Neutrophil (primary cell): Measurements from ENCODE around the gene MLLT10.

ENCODE experiments used
- H3K27ac ChIP-seq: fragments of 200-600 bp; sonication (generic); 2 replicates; pipeline ENCODE4 v1.5.1; 2016; ENCODE audit warnings: mild to moderate bottlenecking, moderate library complexity
- H3K27me3 ChIP-seq: fragments of 200-600 bp; sonication (generic); 2 replicates; pipeline ENCODE4 v1.6.0; 2016; ENCODE audit warnings: mild to moderate bottlenecking
- H3K36me3 ChIP-seq: fragments of 200-600 bp; sonication (generic); 2 replicates; pipeline ENCODE4 v1.5.1; 2017
- H3K4me1 ChIP-seq, 2 experiments: fragments of 200-600 bp in 1 of 2; sonication (generic) in 1 of 2; 1 replicate in 1 of 2; 2 replicates in 1 of 2; pipeline versions ENCODE4 v1.5.1 to v1.6.1; 2013 to 2016; ENCODE audit warnings: low read depth in 1 of 2, low read length in 1 of 2, mild to moderate bottlenecking in 1 of 2, moderate library complexity in 1 of 2; ENCODE audit not compliant: control insufficient read depth in 1 of 2, insufficient read depth in 1 of 2
- H3K4me3 ChIP-seq, 2 experiments: fragments of 200-600 bp in 1 of 2; sonication (generic) in 1 of 2; 1 replicate in 1 of 2; 2 replicates in 1 of 2; pipeline ENCODE4 v1.5.1; 2013 to 2016; ENCODE audit warnings: low read depth in 1 of 2, low read length in 1 of 2, mild to moderate bottlenecking in 1 of 2, moderate library complexity in 1 of 2
- H3K9me3 ChIP-seq: fragments of 200-600 bp; sonication (generic); 2 replicates; pipeline ENCODE4 v1.5.1; 2016
- CTCF ChIP-seq: fragments of 200-600 bp; sonication (generic); IDR thresholded peaks from 2 replicates; pipeline ENCODE4 v1.5.1; 2016; ENCODE audit warnings: antibody characterized with exemption

The MLLT10 gene

DNA sequence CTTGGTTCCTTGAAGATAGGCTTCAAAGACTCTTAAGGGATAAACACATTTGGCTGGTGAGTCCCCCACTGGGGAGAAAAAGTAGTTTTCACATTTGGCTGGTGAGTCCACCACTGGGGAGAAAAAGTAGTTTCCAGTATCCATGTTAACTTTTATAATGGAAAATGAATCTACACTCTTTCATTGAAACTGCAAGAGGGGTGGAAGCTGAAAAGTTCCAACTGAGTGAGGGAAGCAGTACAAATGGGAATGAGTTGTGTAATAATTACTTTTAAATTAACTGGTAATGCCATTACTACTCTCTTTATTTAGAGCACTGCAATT is 153.9 kb downstream of the MLLT10 start:
- Histone ChIP-seq H3K27ac (no peak overlapping the region), H3K36me3 (no peaks in the 10 kb centered on the region), H3K27me3 (no peaks in the 10 kb centered on the region), H3K9me3 (no peaks in the 10 kb centered on the region), H3K4me3 (no peak overlapping the region), H3K4me1 (peaks cover 0 to 4% of the 10 kb centered on the region in 2 experiments)
- no peak for TF ChIP-seq CTCF

- Histone ChIP-seq H3K4me1 (peaks cover 0 to 4% of the 10 kb centered on the region in 2 experiments), H3K9me3 (no peaks in the 10 kb centered on the region), H3K27me3 (no peaks in the 10 kb centered on the region), H3K27ac (no peak overlapping the region), H3K4me3 (no peak overlapping the region), H3K36me3 (no peaks in the 10 kb centered on the region)
- TF ChIP-seq CTCF, result no peak
Measured at GRCh38 chr10:21688870-21689269, 154.8 kb downstream of the MLLT10 start.

DNA sequence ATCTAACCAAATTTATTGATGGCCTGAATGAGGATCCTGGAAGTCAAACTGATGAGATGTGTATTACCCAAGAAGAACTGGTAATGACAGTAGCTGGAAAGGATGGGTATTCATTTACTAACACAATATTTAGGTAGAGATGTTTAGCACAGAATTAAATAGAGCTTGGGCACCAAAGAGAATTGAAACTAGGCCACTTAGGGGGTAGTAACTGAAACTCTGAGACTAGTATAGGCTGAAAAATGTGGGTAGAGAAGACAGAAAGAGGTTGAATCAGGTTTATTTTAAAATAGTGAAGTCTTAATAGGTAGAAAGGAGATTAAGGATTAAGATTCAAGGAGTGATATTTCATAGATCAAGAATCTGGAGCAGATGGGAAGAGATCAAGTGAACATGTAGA is 155.8 kb downstream of the MLLT10 start:
- no peak for TF ChIP-seq CTCF
- H3K9me3 ChIP-seq, result no peaks in the 10 kb centered on the region
- no peaks in the 10 kb centered on the region for H3K36me3 ChIP-seq
- no peaks in the 10 kb centered on the region for H3K27me3 ChIP-seq
- H3K4me3 ChIP-seq, result no peak overlapping the region
- peaks cover 0 to 4% of the 10 kb centered on the region in 2 experiments for H3K4me1 ChIP-seq
- H3K27ac ChIP-seq, result no peak overlapping the region

- Histone ChIP-seq H3K27ac (no peak overlapping the region), H3K27me3 (no peaks in the 10 kb centered on the region), H3K4me3 (no peak overlapping the region), H3K36me3 (no peaks in the 10 kb centered on the region), H3K9me3 (no peaks in the 10 kb centered on the region), H3K4me1 (no peaks in the 10 kb centered on the region)
- no peak for TF ChIP-seq CTCF
Measured at GRCh38 chr10:21692916-21693315, 158.9 kb downstream of the MLLT10 start.

- TF ChIP-seq CTCF, result no peak
- no peaks in the 10 kb centered on the region for H3K4me1 ChIP-seq
Measured at GRCh38 chr10:21693418-21693817, 159.4 kb downstream of the MLLT10 start.

DNA sequence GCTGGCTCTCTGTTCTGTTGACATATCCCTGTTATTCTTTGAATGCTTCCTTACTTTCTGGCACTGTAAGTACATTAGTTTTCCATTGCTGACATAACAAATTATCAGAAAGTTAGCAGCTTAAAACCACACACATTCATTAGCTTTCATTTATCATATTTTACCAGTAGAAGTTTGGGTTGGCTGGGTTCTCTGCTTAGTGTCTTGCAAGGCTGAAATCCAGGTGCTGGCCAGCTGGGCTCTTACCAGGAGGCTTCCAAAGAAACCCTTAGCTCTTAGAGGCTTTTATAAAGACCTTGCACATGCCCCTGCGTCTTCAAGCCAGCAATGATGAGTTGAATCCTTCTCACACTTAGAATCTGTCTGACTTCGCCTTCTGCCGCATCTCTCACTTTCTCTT is 160.6 kb downstream of the MLLT10 start:
- no peak overlapping the region for H3K27ac ChIP-seq
- no peak for TF ChIP-seq CTCF

More at GRCh38 chr10:21693418-21693817, 159.4 kb downstream of the MLLT10 start:
- no peaks in the 10 kb centered on the region for H3K9me3 ChIP-seq
- H3K27me3 ChIP-seq, result no peaks in the 10 kb centered on the region
- H3K4me3 ChIP-seq, result no peak overlapping the region
- no peaks in the 10 kb centered on the region for H3K36me3 ChIP-seq
- H3K27ac ChIP-seq, result no peak overlapping the region

More for the DNA sequence above, 160.6 kb downstream of the MLLT10 start:
- Histone ChIP-seq H3K4me1 (no peaks in the 10 kb centered on the region), H3K36me3 (no peaks in the 10 kb centered on the region), H3K27me3 (no peaks in the 10 kb centered on the region), H3K4me3 (no peak overlapping the region), H3K9me3 (no peaks in the 10 kb centered on the region)
